HG02642 (cell line): ENCODE data around the gene MORN1.

Source experiments
- ATAC-seq: cut with Tn5 transposase; IDR thresholded peaks from one replicate; pipeline ENCODE4 v1.9.1; 2021; ENCODE audit warnings: mild to moderate bottlenecking; ENCODE audit not compliant: unreplicated experiment, poor library complexity

MORN1 gene

DNA sequence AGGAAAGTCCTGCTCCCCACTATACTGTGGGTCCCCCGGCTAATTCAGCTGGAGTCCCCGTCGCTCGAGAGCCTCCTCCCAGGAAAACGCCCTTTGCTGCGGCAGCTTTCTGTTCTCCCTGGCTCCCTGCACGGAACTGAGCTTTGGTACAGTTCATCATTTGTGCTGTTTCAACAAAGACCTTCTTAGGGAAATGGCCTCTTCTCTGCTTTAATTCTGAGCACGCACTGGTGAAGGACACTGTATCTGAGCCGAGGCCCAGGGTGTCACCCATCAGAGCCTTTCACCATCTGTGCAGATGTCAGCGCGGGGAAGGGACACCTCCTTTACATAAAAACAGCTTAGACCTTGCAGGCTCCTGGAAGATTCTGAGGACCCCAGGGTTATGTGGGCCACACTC, 34.5 kb upstream of the MORN1 start:
- ATAC-seq: no peak

DNA sequence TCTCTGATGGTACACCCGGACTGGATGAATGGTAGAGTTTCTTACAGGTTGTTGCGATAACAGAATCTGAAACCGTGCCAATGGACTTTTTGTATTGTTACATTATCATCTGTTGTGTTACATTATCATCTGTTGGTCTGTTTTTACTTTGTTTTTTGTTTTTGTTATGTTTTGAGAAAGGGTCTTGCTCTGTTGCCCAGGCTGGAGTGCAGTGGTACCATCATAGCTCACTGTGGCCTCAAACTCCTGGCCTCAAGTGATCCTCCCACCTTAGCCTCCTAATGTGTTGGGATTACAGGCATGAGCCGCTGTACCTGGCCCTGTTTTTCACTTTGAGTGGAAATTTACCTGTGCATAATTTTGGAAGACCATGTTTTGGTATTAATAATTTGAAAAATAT, 31.2 kb upstream of the MORN1 start:
- no peak for ATAC-seq

DNA sequence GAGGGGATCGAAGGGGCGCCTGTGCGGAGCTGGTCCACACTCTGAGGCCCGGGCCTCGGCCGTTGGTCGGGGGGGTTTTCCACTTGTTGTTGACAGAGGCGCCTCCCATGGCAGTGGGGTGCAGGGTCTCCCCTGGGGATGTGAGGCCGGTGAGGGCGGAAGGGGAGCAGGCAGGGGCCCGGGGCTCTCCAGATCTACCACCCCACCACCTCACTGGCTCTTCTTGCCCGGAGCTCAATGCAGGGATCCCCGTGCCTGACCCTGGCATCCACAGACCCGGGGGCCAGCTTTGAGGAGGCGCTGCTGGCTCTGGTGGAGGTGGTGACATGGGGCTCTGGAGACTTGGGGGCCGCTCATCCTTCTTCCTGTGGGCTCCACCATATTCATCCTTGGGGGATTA, 28.1 kb upstream of the MORN1 start:
- ATAC-seq: no peak

DNA sequence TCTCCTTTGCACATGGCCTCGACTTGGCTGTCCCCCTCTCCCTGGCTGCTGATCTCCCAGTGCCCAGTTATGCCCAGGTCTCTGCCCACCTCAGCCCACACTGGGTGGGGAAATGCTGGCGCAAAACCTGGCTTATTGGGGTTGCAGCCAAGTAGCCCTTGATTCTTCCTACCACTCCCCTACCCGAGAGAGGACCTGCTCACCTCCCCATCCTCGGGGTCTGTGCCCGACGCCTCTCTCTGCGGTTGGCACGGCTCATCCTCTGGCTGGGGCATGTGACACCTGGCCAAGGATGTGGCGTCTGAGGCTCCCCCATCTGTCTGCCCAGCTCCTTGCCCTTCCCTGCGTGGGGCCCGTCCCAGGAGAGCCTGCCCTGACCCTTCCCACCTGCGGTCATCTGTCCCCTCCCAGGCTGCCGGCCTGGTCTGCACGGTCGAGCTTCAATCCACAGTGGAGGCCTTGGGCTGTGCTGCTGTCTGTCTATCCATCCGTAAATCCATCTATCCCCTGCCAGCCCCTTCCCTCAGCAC, 27.5 kb upstream of the MORN1 start:
- ATAC-seq: no peak

DNA sequence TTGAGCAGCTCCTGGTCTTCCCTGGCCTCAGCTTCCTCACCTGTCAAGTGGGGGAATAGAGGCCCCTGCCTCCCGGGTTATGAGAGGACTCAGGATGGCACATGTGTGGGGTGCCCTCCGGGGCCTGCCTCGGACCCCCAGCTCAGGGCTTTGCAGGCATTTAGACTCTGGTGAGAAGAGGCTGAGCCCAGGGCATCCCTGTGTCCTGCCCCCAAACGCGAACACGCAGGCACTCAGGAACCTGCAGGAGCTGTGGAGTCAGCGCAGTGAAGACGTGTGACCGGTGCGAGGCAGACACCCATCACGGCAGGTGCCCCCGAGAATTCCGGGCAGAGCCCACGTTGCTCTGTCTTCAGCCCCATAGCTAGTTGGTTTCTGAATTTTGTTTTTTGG, 26.5 kb upstream of the MORN1 start:
- ATAC-seq: no peak

DNA sequence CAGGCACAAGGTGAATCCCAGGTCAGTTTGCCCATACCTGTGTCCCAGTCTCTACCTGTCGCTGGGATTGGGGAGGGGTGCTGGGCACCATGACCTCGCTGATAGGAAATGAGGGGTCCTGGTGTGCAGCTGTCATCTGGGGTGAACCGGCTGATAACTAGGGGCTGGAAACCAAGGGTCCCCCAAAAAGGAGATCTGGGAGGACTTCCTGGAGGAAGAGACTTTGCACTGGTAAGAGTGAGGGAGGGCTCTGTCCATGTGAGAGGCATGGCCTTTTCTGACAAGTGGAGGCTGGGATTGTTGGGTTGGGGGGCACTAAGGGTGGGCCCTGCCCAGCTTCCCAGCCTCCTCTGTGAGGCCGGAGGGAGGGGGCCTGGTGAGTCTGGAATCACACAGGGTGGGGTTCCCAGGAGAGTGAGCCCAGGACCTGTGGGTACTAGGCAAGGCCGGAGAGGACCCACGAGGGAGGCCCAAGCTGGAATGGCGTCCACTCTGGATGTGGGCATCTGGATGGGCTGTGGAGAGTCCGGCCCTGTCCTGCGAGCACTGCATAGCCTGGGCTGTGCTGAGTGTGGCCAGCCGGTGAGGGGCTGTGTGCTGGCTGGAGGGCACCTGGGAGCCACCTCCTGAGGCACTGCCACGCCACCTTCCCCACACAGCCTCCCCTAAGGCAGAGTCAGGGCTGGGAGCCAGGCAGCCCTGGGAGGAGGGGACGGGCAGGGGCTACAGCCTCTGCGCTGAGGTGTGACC, 25.9 kb upstream of the MORN1 start:
- no peak for ATAC-seq

DNA sequence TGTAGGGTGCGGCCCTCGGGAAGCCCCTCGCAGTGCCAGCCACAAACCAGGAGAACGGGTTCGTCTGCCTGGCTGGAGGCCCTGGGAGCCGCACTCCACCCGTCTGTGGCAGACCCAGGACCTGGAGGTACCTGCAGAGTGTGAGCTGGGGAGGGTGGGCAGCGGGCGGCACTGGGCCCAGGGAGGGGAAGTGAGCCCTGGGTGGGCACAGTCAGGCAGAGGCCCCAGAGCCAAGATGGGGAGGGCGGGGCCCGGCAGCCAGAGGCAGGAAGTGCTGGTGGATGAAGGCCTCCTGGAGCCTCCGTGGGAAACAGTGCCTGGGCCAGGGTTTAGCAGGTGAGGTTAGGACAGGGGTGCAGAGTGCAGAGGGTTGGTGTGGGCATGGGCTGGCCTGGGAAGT, 25.0 kb upstream of the MORN1 start:
- no peak for ATAC-seq

DNA sequence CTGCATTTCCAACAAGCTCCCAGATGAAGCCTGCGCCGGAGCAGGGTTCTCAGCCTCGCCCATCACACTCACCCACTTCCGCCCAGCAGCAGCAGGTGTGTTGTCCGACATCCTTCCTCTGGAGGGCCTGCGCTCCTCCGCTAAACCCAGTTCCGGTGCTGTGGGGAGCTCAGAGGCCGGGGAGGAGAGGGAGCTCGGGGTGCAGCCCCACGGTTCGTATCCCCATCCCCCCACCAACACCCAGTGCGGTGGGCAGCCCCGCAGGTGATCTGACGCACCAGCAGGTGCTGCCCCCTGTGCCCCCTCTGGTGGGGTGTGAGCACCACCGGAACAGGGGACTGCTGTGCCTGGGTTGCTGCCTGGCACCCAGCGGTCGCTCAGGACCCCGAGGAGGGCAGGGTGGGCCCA, 24.5 kb upstream of the MORN1 start:
- ATAC-seq: no peak

DNA sequence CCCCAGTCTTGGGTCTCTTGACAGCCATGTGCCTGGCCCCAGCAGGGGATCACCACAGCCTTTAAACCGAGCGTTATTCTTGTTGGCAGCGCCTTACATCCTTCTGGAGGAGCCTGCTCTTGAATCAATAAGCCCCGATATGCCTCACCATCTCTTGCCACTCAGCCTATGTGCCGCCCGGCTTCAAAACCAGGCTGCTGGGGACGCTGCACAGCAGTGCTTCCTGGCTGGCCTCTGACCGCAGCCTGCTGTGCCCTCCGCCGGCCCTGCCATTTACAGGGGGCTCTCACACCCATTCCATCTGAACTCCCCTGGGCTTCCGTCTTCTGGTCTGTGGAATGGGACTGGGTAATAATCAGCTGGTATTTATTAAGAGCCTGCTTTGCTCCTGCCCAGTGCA, 24.0 kb upstream of the MORN1 start:
- no peak for ATAC-seq

DNA sequence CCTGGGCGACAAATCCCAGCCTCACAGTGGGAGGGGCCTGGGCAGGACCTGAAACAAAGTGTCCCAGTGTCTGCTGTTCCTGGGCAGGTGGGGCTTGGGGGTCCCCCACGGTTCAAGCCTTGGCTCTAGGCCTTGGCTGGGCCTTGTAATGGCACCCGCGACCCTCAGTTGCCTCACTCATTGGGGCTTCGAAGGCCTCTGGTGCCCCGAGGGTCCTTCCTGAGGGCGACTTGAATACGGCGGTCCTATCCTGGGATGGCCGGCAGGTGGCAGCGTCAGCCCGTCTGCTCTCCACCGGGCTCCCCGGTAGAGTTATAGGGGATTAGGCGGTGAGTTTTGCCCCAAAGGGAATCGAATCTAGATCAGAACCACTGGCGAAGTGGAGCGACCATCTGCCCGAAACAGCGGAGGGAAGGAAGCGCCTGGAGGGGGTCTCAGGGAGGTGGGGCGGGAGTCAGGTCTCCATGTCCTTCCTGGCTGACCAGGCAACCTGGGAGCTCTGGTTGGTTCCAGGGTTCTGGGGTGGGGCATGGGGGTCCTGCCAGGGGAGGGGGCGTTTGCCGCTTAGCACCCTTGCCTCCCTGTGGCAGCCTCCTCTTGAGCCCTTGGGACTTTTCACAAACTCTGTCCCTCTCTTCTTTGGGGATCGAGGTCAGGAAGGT, 23.1 kb upstream of the MORN1 start:
- ATAC-seq: no peak

DNA sequence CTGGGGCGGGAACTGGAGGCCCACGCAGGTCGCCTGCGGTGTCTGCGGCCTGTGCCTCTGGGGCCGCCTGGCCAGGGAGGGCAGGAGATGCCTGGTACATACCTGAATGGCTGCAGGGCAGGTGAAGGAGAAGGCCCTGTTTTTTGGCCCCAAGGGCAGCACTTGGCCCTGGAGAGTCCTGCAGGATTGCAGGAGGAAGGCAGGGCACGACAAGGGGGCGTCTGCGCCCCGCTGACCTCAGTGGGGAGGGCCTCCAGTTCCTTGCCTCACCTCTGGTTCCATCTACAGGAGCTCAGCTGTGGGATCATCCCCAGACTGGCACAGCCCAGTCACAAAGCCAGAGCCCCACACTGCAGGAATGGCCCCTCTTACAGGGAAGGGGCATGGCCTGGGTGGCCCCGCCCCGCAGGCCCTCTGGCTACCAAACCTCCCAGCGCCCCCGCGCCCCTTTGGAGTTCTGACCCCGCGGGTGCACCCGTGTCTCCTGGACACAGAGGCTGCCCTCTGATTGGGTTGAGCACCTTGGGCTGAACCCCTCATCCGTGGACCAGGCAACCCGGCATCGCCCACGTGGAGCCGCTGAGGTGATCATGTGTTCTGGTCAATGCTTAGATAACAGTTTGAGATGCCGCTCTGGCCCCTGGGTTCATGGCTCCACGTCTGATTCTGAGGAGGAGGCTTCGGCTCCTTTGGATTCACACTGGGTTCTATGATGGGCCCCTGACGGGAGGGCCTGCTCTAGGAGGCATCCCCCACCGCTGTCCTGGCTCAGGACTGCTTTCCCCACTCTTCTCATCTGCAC, 22.3 kb upstream of the MORN1 start:
- peak; percentile 1 for ATAC-seq

DNA sequence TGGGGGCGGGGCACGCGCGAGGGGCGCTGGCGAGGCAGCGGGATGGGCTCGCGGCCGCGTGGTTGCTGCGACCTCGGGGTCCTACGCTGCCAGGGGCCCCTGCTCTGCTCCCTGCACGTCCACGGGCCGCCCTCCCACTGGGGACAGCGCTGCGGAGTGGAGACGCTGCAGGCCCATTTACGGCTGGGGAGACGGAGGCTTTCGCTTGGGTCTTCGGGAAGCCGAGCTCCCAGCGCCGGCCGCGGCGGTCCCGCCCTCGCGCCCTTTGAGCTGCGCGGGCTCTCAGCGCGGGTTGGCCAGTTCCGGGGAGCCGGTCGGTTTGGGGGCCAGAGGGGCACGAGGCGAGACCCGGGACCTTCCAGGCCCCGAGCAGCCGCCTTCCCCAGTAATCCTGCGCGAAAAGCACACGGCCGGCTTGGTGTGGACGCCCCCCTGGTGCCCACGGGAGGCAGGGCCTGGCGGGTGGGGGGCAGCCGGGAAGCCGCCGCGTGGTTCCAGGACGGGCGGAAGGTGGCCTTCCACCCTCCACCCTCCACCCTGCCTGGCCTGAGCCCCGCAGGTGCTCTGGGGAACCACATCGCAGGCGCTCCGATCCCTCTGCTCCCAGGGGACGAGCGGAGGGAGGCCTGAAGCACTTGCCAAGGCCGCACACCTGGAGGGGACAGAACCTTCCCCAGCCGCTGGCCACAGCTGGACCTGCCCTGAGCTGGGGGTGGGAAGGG, 21.6 kb upstream of the MORN1 start:
- ATAC-seq: peak; percentile 21

DNA sequence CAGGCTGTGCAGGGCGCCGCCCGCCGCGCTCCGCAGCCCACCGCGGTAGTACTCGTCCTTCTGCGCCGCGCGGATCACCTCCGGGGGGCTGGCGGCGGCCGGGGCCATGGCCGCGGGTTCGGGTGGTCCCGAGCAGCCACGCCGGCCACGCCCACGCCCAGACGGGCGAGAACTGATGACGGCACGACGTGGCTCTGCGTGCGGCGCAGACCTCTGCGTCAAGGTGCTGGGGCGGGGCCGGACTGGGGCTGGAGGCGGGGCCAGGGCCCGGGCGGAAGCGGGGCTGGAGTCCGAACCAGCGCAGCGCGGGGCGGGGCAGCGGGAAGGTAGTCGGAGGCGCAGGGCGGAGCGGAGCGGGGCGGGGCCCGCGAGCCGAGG, 21.0 kb upstream of the MORN1 start, which contains the start of gene PEX10:
Gene PEX10 (minus strand): TSS at position 170 of the 378 bp plus-strand sequence. CDS start 62 bp downstream, at position 108.
- ATAC-seq: peak; percentile 82

DNA sequence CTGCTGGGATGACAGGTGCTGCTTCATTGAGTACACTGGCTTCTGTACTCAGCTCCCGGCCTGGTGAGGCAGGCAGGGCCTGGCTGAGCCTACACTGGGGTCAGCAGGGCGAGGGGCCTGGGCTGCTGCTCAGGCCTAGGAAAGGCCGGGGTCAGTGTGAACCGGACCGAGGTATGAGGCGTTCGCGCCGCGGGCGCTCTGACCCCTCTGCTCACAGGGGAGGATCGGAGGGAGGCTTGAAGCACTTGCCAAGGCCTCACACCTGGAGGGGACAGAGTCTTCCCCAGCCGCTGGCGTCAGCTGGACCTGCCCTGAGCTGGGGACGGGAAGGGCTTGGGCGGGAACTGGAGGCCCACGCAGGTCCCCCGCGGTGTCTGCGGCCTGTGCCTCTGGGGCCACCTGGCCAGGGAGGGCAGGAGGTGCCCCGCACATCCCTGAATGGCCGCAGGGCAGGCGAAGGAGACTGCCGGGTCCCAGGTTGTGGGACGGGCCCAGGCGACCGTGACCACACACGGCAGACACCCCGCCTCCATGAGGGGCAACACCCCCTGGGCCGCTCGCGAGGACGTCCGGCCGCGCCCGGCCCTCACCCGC, 20.5 kb upstream of the MORN1 start:
- peak; percentile 32 for ATAC-seq

DNA sequence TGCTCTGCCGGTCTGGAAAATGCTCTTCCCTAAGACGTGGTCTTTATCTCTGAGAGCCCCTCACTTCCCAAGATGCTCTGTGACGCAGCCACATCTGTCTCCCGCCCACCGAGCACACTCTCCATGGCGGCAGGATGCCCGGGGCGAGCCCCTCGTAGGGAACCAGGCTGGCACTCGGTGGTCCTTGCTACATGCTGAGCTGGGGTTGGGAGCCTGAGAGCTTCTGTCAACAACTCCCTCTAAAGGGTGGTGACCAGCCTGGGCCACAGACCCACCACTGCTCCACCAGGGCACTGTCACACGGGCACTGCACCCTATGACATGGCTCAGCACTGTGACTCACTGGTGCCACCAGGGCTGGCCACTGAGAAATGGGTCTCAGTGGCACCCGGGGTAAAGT, 18.4 kb upstream of the MORN1 start:
- no peak for ATAC-seq

DNA sequence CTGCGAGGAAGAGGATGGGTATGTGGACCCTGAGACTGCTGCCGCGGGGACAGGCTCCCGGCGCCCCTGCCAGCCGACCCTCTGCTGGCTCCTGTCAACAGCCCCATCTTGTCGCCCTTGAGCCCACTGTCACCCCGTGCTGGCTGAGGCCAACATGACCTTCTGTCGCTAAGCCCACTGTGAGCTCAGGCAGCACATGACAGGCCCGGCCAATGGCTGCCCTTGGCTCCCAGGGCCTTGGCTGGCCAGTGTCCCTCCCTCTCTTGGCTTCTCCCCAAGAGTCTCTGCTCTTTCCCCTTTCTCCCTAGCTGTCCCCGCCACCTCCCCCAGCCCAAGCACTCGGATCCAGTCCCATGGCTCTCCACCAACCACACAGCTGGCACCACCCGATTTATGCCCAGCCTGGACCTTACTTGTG, 17.5 kb upstream of the MORN1 start:
- ATAC-seq: no peak

DNA sequence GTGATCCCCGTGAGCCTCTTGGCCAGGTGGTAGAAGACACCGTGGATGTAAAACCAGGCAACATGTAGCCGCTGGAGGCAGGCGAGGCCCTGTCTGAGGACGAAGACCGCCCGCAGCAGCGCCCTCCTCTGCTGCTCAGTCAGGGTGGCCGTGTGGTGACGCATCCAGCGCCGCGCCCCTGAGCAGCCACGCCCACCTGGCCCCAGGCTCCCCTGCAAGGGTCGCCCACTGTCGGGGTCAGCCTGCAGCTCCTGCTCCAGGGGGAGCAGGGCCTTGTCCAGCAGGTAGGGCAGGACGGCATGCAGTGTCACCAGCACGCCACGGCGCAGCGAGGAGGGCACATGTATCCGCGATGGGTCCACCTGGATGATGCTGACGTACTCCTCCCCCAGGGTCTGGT, 17.1 kb upstream of the MORN1 start:
- ATAC-seq: no peak

DNA sequence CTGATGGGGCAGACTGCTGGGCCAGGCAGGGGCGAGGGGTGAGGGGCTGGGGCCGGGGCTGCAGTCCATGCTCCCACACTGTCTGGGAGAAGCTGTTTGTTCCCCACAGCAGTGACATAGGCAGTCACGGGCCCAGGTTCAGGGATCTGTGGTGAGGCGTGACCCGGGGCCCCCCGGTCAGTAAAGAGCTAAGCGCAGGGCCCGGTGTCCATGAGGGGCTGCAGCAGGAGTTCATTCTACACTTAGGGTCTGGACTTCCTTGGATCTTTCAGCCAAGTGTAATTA, 16.6 kb upstream of the MORN1 start:
- no peak for ATAC-seq

DNA sequence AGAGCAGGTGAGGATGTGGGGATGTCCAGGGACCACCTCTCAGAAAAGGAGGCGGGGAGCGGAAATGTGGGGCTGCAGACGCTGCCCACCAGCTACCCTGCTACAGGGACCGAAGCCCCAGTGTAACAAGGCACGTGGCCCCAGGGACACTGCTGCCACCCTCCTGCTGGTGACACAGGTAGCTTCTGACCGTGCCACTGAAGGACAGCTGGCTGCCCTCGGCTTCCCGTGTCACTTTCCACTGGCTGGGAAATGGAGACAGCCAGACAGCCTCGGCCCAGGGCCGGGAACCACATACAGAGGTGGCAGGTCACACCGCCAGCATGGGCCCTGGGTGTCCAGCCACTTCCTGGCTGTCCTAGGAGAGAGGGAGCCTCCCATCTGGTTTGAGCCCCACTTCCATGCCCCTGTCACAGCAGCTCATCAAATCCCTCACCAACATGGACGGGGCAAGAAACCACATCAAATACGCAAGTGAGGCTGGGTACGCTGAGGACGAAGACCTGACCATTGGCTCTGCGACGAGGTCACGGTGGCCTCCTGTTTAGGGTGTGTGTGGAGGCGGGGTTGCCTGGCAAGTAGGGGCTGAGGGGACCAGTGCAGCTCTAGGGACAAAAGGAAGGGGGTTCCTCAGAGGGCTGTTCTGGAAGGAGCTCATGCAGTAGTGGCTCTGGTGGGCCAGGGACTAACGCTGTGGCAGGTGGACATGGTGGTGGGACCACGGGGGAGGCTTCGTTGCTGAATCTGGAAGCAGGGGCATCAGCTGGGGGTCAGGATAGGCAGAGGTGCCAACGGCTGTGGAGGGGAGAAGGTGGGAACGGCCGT, 16.0 kb upstream of the MORN1 start:
- ATAC-seq: no peak
